K562 (cell line): ENCODE measurements around the gene PRMT5. TPM values are rescaled to one million over a fixed set of nuclear protein-coding genes. Genes with fewer than 3 reads are reported as not detected.
A peak's percentile ranks its signal among the peaks of the same experiment; 100 is the strongest.

Source experiments
- E4F1 ChIP-seq: fragments of 250-450 bp; sonication (Bioruptor Pico); IDR thresholded peaks from 2 replicates; pipeline ENCODE4 v1.5.0; 2021; ENCODE audit warnings: mild to moderate bottlenecking, borderline replicate concordance
- HOXB6 ChIP-seq: fragments of 250-450 bp; sonication (Bioruptor Pico); IDR thresholded peaks from 2 replicates; pipeline ENCODE4 v1.5.1; 2022; ENCODE audit warnings: mild to moderate bottlenecking, borderline replicate concordance
- MCM2 ChIP-seq: fragments of 450-650 bp; IDR thresholded peaks from 2 replicates; pipeline ENCODE4 v1.6.1; 2017; ENCODE audit warnings: low read depth, mild to moderate bottlenecking
- NFATC3 ChIP-seq: fragments of 450-650 bp; IDR thresholded peaks from 2 replicates; pipeline ENCODE4 v1.6.1; 2017; ENCODE audit warnings: mild to moderate bottlenecking
- POLR3A ChIP-seq: IDR thresholded peaks from 2 replicates; pipeline ENCODE4 v1.6.1; 2011; ENCODE audit warnings: borderline replicate concordance, mild to moderate bottlenecking, moderate library complexity; ENCODE audit not compliant: insufficient read length, insufficient read depth; ENCODE audit errors: extremely low read depth
- ZNF431 ChIP-seq: sonication (generic); formaldehyde crosslinking; IDR thresholded peaks from 2 replicates; pipeline ENCODE4 v1.8.0; 2022; ENCODE audit warnings: mild to moderate bottlenecking, missing genetic modification reagents
- polyA plus RNA-seq, 8 experiments: library from polyadenylated mRNA; depleted of rRNA in 4 of 8; stranded (reverse) in 5 of 8; unstranded in 3 of 8; fragments of >200 nt; fragmentation: Nextera tagmentation in 2 of 8; fragmentation: Illumina TruSeq in 1 of 8; extraction: Ambion mirVana in 2 of 8; extraction: Trizol in 1 of 8; gene quantifications; 2 replicates each; pipeline versions ENCODE4 v1.2.1 to v1.2.3, GENCODE V29; 2011 to 2014; ENCODE audit warnings: inconsistent platforms in 1 of 8, missing spikeins in 1 of 8
- total RNA-seq, 7 experiments: library from RNA; depleted of rRNA in 6 of 7; stranded (reverse); fragments of >200 nt in 6 of 7; fragmentation: Illumina TruSeq in 2 of 7; extraction: Trizol in 2 of 7; gene quantifications; 2 replicates each; pipeline versions ENCODE4 v1.2.1 to v1.2.3, GENCODE V29; 2011 to 2021; ENCODE audit warnings: low replicate concordance in 1 of 7
- TF ChIP-seq, protein P1 (sequence below): fragments of 450-650 bp; IDR thresholded peaks from 2 replicates; pipeline ENCODE4 v1.7.0; 2016; ENCODE audit warnings: borderline replicate concordance
- TF ChIP-seq, protein P2 (sequence below): sonication (generic); formaldehyde crosslinking; IDR thresholded peaks from 2 replicates; pipeline ENCODE4 v1.8.1; 2023; ENCODE audit warnings: mild to moderate bottlenecking, missing genetic modification reagents
- TF ChIP-seq, protein P3 (sequence below), 2 experiments: fragments of 150-350 bp in 1 of 2; IDR thresholded peaks; 2 replicates each; pipeline ENCODE4 v1.6.1; 2012 to 2016; ENCODE audit warnings: low read depth in 2 of 2, low read length in 2 of 2, mild to moderate bottlenecking in 1 of 2, moderate library complexity in 1 of 2
- TF ChIP-seq, protein P4 (sequence below): sonication (generic); formaldehyde crosslinking; IDR thresholded peaks from 2 replicates; pipeline ENCODE4 v1.9.0; 2022; ENCODE audit warnings: mild to moderate bottlenecking, missing genetic modification reagents

The PRMT5 gene
- total and polyA plus RNA-seq, 9 of the 15 experiments (the other 6 are each of a cell fraction or from before 2014, with no cell fraction given): 114 to 552 (median 222) TPM

DNA sequence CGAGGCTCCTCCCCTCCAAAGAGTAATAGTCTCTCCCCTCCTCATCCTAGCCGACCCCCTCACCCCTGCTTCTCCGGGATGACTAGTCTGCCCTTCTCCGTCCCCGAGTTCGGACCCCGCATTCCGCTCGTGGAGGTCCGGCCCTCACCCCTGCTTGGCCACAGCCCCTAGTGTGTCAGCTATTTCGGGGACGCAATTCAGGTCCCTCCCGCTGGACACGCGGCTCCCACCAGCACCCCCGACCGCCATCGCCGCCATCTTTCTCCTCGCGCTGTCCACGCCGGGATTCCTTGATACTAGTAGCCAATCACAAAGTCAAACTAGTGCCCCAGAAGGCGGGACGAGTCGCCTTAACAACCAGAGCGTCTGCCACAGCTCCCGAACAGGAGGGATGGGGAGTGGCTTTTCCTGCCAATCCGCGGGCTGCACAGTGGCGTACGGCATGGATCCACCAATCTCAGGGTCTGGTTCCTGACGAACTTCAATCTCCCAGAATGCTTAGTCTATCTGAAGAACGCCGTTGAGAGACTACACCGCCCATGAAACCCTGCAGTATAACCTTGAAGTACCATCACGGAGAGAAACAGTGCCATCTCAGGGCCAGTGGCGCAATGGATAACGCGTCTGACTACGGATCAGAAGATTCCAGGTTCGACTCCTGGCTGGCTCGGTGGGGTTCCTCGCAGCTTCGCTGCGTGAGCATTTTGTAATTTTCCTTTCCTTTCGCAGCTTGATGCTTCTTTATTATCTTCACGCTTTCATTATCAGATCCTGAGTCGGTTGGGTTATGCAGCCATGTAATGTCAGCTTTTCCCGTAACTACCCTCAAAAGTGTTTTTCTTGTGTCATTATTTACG, at the start of gene PRMT5 (continued):
- TF ChIP-seq POLR3A (peak; percentile 98), E4F1 (no peak), NFATC3 (no peak), ZNF431 (CRISPR knock-in tag) (peak; percentile 32; the same call in 1 of the 2 replicates), MCM2 (no peak), HOXB6 (CRISPR knock-in tag) (no peak)
- TF ChIP-seq, protein P1, sequence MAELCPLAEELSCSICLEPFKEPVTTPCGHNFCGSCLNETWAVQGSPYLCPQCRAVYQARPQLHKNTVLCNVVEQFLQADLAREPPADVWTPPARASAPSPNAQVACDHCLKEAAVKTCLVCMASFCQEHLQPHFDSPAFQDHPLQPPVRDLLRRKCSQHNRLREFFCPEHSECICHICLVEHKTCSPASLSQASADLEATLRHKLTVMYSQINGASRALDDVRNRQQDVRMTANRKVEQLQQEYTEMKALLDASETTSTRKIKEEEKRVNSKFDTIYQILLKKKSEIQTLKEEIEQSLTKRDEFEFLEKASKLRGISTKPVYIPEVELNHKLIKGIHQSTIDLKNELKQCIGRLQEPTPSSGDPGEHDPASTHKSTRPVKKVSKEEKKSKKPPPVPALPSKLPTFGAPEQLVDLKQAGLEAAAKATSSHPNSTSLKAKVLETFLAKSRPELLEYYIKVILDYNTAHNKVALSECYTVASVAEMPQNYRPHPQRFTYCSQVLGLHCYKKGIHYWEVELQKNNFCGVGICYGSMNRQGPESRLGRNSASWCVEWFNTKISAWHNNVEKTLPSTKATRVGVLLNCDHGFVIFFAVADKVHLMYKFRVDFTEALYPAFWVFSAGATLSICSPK: no peak
- TF ChIP-seq, protein P2, sequence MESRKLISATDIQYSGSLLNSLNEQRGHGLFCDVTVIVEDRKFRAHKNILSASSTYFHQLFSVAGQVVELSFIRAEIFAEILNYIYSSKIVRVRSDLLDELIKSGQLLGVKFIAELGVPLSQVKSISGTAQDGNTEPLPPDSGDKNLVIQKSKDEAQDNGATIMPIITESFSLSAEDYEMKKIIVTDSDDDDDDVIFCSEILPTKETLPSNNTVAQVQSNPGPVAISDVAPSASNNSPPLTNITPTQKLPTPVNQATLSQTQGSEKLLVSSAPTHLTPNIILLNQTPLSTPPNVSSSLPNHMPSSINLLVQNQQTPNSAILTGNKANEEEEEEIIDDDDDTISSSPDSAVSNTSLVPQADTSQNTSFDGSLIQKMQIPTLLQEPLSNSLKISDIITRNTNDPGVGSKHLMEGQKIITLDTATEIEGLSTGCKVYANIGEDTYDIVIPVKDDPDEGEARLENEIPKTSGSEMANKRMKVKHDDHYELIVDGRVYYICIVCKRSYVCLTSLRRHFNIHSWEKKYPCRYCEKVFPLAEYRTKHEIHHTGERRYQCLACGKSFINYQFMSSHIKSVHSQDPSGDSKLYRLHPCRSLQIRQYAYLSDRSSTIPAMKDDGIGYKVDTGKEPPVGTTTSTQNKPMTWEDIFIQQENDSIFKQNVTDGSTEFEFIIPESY (CRISPR knock-in tag): no peak; the same call in 1 of the 2 replicates
- TF ChIP-seq, protein P3, sequence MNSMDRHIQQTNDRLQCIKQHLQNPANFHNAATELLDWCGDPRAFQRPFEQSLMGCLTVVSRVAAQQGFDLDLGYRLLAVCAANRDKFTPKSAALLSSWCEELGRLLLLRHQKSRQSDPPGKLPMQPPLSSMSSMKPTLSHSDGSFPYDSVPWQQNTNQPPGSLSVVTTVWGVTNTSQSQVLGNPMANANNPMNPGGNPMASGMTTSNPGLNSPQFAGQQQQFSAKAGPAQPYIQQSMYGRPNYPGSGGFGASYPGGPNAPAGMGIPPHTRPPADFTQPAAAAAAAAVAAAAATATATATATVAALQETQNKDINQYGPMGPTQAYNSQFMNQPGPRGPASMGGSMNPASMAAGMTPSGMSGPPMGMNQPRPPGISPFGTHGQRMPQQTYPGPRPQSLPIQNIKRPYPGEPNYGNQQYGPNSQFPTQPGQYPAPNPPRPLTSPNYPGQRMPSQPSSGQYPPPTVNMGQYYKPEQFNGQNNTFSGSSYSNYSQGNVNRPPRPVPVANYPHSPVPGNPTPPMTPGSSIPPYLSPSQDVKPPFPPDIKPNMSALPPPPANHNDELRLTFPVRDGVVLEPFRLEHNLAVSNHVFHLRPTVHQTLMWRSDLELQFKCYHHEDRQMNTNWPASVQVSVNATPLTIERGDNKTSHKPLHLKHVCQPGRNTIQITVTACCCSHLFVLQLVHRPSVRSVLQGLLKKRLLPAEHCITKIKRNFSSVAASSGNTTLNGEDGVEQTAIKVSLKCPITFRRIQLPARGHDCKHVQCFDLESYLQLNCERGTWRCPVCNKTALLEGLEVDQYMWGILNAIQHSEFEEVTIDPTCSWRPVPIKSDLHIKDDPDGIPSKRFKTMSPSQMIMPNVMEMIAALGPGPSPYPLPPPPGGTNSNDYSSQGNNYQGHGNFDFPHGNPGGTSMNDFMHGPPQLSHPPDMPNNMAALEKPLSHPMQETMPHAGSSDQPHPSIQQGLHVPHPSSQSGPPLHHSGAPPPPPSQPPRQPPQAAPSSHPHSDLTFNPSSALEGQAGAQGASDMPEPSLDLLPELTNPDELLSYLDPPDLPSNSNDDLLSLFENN (IDR thresholded peaks at IDR 0.05; ENCODE audit: low read depth in 2 of 2, low read length in 2 of 2): no peak
- TF ChIP-seq, protein P4, sequence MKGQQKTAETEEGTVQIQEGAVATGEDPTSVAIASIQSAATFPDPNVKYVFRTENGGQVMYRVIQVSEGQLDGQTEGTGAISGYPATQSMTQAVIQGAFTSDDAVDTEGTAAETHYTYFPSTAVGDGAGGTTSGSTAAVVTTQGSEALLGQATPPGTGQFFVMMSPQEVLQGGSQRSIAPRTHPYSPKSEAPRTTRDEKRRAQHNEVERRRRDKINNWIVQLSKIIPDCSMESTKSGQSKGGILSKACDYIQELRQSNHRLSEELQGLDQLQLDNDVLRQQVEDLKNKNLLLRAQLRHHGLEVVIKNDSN: peak; percentile 54; the same call in 1 of the 2 replicates
